HUES6 (cell line): ENCODE results near the gene CFAP70.

Experiments
- H3K27ac ChIP-seq: 2 replicates; pipeline ENCODE4 v1.7.0; 2013; ENCODE audit warnings: low read depth, mild to moderate bottlenecking, low read length, inconsistent platforms
- H3K27me3 ChIP-seq: 2 replicates; pipeline ENCODE4 v1.6.1; 2013; ENCODE audit warnings: low read length; ENCODE audit not compliant: control insufficient read depth, insufficient read depth
- H3K36me3 ChIP-seq: 2 replicates; pipeline ENCODE4 v1.6.1; 2013; ENCODE audit warnings: low read length; ENCODE audit not compliant: control insufficient read depth, insufficient read depth
- H3K4me1 ChIP-seq: 2 replicates; pipeline ENCODE4 v1.6.1; 2013; ENCODE audit warnings: low read length; ENCODE audit not compliant: control insufficient read depth, insufficient read depth
- H3K4me3 ChIP-seq: 2 replicates; pipeline ENCODE4 v1.5.1; 2013; ENCODE audit warnings: low read depth, low read length
- H3K9ac ChIP-seq: one replicate; pipeline ENCODE4 v1.6.1; 2013; ENCODE audit warnings: mild to moderate bottlenecking, low read length
- H3K9me3 ChIP-seq: 2 replicates; pipeline ENCODE4 v1.6.1; 2013; ENCODE audit warnings: low read depth, low read length; ENCODE audit not compliant: control insufficient read depth, insufficient read depth

CFAP70 gene

DNA sequence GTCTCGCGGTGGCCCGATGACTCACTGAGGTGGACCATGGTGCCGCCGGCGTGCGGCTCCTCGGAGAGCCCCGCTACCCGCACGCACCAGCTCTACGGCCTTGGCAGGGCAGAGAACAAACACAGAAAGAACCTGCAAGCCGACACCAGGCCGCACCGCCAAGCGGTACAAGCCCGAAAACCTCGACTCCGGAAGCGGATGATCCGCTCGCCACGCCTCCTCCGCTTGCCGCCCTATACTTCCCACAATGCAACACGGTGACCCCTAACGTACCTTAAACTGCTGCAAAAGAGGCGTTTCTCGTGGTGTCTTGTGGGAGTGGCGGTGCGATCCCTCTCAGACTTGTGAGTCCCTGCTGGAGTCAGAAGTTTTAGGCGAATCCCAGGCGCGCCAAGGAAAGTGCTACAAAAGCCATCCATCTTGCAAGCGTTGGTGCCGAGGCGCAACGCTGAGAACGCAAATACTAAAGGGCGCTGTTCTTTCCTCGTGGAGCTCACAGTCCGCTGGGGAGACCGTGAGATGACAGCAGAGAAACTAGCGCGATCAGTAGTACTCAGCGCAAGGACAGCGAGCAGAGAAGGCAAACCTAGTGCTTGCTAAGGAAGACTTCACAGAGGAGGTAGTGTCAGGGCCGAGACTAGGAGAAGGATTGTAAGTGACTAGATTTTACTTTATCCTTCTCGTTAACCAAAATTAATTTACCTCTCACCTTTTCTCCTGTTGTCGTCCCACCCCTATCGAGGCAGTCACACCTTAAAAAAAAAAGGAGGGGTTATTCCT, 106.0 kb downstream of the CFAP70 start, which contains the start of gene MRPS16:
TSS of gene MRPS16 (minus strand) at position 200 of the 780 bp plus-strand sequence. CDS start at position 38, 162 bp downstream.
- peaks cover 25% of the 10 kb centered on the region for H3K36me3 ChIP-seq
- peak within 1 kb of the TSS; percentile 84 for H3K9ac ChIP-seq
- peak within 1 kb of the TSS; percentile 84 for H3K27ac ChIP-seq
- no peaks in the 10 kb centered on the region for H3K27me3 ChIP-seq
- peak within 1 kb of the TSS; percentile 76 for H3K4me3 ChIP-seq
- no peaks in the 10 kb centered on the region for H3K9me3 ChIP-seq
- peaks cover 6% of the 10 kb centered on the region for H3K4me1 ChIP-seq

- Histone ChIP-seq H3K36me3 (peaks cover 25% of the 10 kb centered on the region), H3K9me3 (no peaks in the 10 kb centered on the region), H3K4me1 (peaks cover 10% of the 10 kb centered on the region), H3K4me3 (peak overlapping the region; percentile 76), H3K27me3 (no peaks in the 10 kb centered on the region), H3K27ac (peak overlapping the region; percentile 84), H3K9ac (peak overlapping the region; percentile 84)
Measured at GRCh38 chr10:73251683-73252444, 106.8 kb downstream of the CFAP70 start.

GRCh38 chr10:73248259-73248724, 110.4 kb downstream of the CFAP70 start:
- Histone ChIP-seq H3K9me3 (no peaks in the 10 kb centered on the region), H3K9ac (peak overlapping the region; percentile 97), H3K27ac (no peak overlapping the region), H3K27me3 (no peaks in the 10 kb centered on the region), H3K4me1 (peaks cover 22% of the 10 kb centered on the region), H3K4me3 (no peak overlapping the region), H3K36me3 (peaks cover 53% of the 10 kb centered on the region)

GRCh38 chr10:73247509-73248258, 111.0 kb downstream of the CFAP70 start:
- peak overlapping the region; percentile 90 for H3K27ac ChIP-seq

DNA sequence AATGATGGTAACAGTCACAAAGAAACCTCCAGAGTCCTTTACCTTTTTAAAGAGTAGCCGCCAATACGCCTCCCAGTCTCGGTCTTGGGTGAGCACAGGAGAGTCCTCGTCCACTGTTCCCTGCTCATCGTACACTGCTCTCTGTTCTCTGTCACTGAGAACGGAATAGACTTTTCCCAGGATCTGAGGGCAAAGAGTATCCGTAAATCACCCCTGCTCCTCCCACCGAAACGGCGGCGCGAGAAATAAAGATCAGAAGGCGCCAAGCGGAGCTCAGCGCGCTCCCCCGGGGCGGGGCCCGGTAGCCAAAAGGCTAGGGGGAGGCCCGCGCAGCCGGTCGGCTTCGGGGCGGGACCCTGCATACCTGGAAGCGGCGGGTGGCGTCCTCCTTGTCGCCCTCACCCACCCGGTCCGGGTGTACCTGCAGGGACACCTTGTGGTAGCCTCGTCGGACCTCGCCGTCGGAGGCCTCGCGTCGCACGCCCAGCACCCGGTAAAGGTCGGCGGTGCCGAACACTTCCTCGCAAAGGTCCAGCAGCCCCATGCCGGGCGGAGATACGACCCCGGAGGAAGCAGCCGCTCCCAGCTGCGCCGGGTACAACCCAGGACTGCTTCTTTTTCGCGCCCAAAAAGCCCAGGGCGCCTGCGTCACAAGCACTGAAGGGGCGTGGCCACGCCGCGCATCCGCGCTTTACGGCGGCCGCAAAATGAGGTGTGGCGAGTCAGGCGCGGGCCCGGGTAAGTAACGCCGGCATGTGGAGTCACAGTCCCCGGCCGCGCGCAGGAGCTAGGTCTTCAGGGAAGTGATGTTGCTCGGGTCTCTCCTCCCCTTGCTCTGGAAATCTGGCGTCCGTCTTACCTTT, 111.8 kb downstream of the CFAP70 start, which contains the start of gene DNAJC9:
TSS of gene DNAJC9 (minus strand) at position 610 of the 863 bp plus-strand sequence. CDS start at position 544, 66 bp downstream.
- Histone ChIP-seq H3K9me3 (no peaks in the 10 kb centered on the region), H3K9ac (peak within 1 kb of the TSS; percentile 97), H3K27me3 (no peaks in the 10 kb centered on the region), H3K4me1 (peaks cover 22% of the 10 kb centered on the region), H3K4me3 (peak within 1 kb of the TSS; percentile 75), H3K27ac (peak within 1 kb of the TSS; percentile 90), H3K36me3 (peaks cover 68% of the 10 kb centered on the region)

More at GRCh38 chr10:73247509-73248258, 111.0 kb downstream of the CFAP70 start:
- peaks cover 59% of the 10 kb centered on the region for H3K36me3 ChIP-seq
- no peaks in the 10 kb centered on the region for H3K9me3 ChIP-seq
- H3K4me1 ChIP-seq = peaks cover 22% of the 10 kb centered on the region
- H3K9ac ChIP-seq = peak overlapping the region; percentile 97
- no peaks in the 10 kb centered on the region for H3K27me3 ChIP-seq
- H3K4me3 ChIP-seq = peak overlapping the region; percentile 75

GRCh38 chr10:73246322-73246645, 112.4 kb downstream of the CFAP70 start:
- peak overlapping the region; percentile 75 for H3K4me3 ChIP-seq
- H3K4me1 ChIP-seq = peaks cover 17% of the 10 kb centered on the region
- H3K27ac ChIP-seq = peak overlapping the region; percentile 90
- peaks cover 73% of the 10 kb centered on the region for H3K36me3 ChIP-seq
- peak overlapping the region; percentile 97 for H3K9ac ChIP-seq
- no peaks in the 10 kb centered on the region for H3K9me3 ChIP-seq
- H3K27me3 ChIP-seq = no peaks in the 10 kb centered on the region

- H3K4me1 ChIP-seq = peaks cover 17% of the 10 kb centered on the region
Measured at GRCh38 chr10:73244866-73245477, 113.7 kb downstream of the CFAP70 start.

DNA sequence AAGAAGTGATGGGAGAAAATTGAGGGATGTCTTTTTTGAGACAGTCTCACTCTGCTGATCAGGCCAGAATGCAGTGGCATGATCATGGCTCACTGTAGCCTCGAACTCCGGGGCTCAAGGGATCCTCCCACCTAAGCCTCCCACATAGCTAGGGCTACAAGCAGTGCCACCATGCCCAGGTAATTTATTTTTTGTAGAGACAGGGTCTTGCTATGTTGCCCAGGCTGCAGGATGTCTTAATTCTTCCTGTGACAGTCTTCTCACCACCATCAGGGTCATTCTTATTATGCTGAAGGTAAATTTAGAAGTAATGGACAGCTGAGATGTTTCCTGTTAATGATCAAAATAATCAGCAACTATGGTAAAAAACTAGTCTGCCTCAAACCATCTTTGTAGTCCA, 118.8 kb downstream of the CFAP70 start:
- Histone ChIP-seq H3K27ac (no peak overlapping the region), H3K4me1 (peaks cover 3% of the 10 kb centered on the region; the same call in 1 of the 2 replicates), H3K27me3 (no peaks in the 10 kb centered on the region), H3K9me3 (no peaks in the 10 kb centered on the region), H3K9ac (no peak overlapping the region), H3K4me3 (no peak overlapping the region), H3K36me3 (peaks cover 89% of the 10 kb centered on the region)

More at GRCh38 chr10:73244866-73245477, 113.7 kb downstream of the CFAP70 start:
- Histone ChIP-seq H3K9ac (peak overlapping the region; percentile 29), H3K27ac (no peak overlapping the region), H3K4me3 (peak overlapping the region; percentile 75), H3K36me3 (peaks cover 75% of the 10 kb centered on the region), H3K27me3 (no peaks in the 10 kb centered on the region), H3K9me3 (no peaks in the 10 kb centered on the region)

- H3K27ac ChIP-seq = no peak overlapping the region
- no peak overlapping the region for H3K4me3 ChIP-seq
- H3K9me3 ChIP-seq = no peaks in the 10 kb centered on the region
- no peak overlapping the region for H3K9ac ChIP-seq
- no peaks in the 10 kb centered on the region for H3K27me3 ChIP-seq
- H3K4me1 ChIP-seq = no peaks in the 10 kb centered on the region
- H3K36me3 ChIP-seq = peaks cover 89% of the 10 kb centered on the region
Measured at GRCh38 chr10:73238990-73239566, 119.6 kb downstream of the CFAP70 start.
